GM21515 (cell line): ENCODE results near the gene DLGAP5.

Source experiments
- ATAC-seq: cut with Tn5 transposase; IDR thresholded peaks from one replicate; pipeline ENCODE4 v1.9.1; 2021; ENCODE audit not compliant: unreplicated experiment

Gene DLGAP5

DNA sequence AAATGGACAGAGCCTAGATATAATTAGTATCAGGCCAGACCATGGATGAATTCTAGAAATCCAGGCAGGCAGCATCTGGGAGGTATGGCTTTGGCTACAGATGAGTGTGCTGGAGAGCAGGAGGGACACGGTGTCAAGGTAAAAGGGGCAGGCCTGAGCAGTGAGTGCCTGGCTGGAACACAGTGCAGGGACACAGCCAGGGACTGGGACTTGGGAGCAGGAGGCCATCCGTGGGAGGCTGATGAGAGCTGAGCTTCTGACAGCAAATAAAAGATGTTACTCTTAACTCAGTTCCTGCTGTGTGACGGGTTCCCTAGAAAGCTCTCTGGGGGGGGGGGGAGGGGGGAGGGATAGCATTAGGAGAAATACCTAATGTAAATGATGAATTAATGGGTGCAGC is 75.9 kb downstream of the DLGAP5 start:
- ATAC-seq, result no peak

DNA sequence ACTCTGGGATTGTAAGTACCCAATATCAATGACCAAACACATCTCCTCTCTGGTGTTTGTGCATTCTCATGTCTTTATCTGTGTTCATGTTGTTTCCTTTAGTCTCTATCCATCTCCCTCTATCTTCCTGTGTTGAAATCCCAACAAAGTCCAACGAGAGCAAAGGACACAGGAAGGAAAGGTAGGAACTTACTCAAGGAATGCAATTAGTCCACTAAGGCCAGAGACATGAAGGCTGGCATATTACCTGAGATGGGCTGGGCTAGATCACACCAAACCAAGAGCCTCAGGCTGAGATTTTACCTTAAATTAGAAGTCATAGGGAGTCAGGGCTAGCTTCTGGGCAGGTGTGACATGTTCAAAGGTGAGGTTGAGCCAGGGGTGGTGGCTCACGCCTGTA is 76.7 kb downstream of the DLGAP5 start:
- no peak for ATAC-seq

DNA sequence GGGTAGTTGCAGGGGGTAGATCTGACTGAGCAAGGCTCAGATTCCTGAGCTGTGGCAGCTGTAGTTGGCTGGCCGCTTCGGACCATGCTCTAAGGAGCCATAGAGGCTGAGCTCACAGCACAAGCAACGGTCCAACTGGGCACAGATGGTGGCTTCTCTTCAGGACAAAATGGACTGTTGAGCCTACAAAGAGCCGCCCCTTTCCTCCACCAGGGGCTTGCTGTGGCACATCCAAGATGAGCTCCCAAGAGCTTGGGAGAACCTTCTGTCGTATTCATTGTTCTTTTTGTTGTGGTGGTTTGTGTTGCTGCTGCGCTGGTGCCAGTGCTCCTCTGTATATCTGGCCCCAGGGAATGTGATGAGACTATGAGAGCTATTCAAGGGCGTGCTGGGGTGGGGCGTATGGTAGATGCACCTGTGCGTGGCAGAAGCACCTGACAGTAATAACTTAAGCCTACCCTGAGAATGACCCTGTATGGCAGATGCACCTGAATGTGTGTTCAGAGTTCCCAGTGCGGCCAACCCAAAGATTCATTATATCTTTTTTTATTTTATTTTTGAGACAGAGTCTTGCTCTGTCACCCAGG is 80.2 kb downstream of the DLGAP5 start:
- no peak for ATAC-seq

DNA sequence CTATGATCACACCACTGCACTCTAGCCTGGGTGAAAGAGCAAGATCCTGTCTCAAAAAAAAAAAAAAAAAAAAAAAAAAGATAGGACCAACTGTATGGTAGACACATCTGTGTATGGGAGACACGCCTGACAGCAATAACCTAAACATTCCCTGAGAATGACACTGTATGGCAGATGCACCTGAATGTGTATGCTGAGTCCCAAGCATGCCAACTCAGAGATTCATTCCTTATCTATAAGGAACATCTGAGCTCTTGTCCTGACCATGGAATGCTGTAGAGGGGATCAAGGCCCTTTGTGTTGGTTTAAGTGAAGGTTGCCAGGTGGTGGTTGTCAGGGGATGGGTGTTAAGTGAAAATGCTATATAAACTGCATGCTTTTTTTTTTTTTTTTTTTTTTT is 81.5 kb downstream of the DLGAP5 start:
- ATAC-seq, result no peak

DNA sequence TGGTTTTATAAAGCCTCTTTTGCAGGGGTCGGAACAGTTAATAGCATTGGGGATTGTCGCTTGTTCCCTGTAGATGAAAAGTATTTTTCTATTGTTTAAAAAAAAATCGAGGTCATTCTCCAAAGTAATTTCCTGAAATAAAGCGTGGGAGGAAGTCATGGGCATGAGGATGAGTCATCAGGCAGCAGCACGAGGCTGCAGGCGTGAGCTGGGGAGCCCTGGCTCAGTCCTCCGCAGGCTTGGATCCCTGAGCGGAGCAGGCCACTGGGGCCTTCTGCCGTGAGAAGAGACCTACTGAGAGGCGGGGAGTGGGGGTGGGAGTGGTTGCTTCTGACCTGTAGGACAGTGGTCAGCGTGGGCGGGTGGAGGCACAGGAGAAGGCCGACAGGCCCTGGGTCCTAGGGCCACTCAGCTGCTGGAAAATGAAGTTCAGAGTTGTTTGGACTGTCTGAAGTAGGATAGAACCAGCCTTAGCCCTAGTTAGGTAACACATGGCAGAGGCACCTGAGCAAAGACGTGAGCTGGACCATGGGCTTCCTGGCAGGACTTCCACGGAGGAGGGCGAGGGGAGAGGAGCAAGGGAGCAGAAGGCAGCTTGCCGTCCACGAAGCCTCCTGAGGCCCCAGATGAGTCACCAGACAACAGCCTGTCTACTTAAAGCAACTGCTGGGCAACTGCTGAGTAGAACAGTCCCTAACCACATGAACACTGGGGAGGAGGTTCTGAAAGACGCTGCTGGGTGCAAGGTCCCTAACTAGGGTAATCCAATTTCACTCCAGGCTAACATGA is 83.4 kb downstream of the DLGAP5 start:
- ATAC-seq, result no peak

DNA sequence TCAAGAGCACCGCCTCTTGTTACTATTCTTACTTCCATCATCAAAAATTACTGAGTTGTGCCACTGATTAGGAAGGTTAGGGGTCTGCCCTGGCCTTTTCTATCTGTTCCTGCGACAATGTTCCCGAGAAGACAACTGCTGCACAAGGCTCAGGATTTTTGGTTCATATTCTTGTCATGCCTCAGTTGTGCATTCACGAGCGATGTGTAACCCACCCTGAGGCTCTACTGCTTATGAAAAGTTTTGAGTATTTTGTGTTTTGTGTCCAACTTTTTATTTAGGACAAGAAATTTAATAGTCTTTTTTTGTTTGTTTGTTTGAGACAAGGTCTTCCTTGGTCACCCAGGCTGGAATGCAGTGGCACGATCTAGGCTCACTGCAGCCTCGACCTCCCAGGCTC is 85.4 kb downstream of the DLGAP5 start:
- ATAC-seq, result no peak

DNA sequence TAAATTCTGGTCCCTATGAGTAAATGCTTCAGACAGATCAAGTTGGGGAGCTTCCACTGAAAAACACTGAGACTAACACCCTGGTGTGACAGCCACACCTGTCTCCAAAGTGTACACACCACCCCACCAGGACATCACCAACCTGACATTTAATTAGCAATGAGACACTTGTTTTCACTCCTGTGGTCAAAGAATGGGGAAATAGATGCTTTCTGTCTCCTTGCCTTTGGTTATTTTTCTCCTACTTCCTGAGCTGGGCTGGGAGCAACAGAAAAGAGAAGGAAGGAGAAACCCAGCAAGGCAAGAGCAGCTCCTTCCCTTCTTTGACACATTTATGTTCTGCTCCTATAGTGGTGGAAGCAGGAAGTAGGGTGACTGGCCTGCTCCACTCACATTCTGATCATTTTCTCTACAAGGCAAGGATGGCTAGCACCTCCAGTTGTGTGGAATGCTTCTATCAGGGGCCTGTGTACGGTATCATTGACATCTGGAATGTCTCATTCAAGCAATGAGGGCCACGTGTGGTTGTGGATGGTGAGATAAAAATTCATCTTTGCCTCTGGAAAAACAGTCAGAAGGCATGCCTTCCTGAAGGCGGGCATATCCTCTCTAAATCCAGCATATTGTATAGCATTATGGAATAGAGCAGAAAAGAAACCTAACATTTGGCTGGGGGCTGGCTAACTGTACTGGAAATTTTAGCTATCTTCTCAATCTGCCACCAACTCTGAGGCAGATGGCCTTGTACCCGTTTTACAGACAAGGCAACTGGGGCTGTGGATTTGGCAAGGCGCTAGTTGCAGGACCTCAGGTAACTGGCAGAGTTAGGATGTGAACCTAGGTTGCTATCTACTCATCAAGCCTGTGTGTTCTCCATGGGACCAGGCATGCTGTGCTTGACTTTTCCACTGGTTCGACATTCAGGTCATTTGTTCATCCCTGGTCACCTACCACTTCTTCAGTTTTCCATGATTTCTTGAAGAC is 87.1 kb downstream of the DLGAP5 start:
- ATAC-seq, result no peak

DNA sequence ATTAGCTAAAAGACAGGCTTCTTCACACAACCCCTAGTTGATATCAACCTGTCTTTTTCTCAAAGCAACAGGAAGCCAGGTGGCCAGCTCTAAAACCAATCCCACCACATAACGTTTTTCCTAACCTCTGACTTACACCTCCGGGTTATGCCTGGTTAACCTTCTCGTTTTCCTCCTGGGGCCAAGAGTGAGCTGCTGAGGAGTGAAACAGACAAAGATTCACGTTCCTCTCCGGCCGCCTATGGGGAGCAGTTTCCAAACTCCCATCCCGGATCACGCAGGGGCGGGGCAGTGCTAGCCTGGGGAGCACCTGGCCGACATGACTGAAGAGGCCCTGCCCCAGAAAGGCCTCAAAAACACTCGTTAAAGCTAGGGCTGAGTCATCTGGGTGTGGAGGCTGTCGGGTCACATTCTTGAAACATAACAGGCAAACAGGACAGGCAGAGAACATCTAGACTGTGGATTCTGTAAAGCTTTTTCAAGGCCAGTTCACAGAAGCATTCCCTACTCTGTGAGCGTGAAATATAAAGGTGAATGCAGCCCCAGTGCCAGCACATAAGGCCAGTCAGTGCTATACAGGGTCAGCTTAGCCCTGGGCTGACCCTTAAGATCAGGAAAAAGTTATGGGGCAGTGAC is 88.3 kb downstream of the DLGAP5 start:
- peak; percentile 41 for ATAC-seq

DNA sequence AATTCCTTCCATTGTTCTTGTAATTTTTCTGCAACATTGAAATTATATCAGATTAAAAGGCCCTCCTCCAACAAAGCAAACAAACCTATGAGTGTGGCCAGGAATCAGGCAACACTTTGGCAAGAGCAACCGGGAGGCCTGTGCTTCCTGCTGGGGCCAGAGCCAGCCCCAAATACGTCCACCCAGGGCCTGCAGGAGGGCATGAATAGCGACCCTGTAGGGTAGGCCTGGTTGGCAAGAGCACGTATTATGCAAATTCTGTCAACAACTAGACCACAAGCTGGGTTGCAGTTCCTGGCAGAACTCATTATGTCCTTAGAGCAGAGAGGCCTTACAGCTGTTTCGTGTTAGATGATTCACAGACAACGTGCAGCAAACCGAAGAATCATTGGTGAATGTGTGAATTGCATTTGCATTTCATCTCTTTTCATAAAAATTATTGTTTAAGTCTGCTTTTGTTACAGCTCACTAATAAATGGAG is 89.2 kb downstream of the DLGAP5 start:
- peak; percentile 60 for ATAC-seq

DNA sequence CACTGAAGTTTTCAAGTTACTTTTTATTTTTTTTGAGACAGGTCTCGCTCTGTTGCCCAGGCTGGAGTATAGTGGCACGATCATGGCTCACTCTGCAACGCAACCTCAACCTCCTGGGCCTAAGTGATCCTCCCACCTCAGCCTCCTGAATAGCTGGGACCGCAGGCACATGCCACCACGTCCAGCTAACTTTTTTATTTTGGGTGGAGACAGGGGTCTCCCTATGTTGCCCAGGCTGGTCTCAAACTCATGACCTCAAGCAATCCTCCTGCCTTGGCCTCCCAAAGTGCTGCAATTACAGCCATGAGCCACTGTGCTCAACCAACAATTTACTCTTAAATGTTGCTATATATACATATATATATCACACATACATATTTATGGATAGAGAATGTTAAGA is 89.7 kb downstream of the DLGAP5 start:
- ATAC-seq, result no peak

DNA sequence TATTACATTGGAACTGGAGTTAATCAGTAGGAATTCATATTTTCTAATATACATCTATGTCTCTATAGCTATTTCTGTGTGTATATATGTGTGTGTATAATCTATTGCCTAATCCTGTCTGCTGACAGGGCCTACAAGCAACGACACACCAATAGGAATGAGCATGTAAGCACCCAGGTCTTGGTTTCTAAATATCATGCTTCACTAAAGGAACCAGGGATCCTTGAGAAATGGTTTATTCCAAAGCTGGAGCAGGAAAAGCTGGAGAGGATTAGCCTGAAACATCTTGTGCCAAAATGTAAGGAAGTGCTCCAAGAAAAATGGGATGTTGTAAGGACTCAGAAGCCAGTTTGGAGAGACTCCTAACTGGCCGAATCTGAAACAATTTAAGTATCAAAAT is 91.6 kb downstream of the DLGAP5 start:
- no peak for ATAC-seq

DNA sequence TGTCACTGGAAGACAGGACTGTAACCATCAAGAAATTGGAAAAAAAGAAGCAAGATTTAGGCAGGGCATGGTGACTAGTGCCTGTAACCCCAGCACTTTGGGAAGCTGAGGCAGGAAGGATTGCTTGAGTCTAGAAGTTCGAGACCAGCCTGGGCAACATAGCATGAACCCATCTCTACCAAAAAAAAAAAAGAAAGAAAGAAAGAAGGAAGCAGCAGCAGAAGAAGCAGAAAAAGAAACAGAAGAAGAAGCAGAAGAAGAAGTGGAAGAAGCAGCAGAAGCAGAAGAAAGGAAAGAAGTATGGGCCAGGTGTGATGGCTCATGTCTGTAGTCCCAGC is 92.9 kb downstream of the DLGAP5 start:
- ATAC-seq, result no peak
